ENCODE data around the gene SUGCT. TPM values are rescaled to one million over a fixed set of nuclear protein-coding genes. Genes with fewer than 3 reads are reported as not detected.

The SUGCT gene
- total RNA-seq, 1 donor from 2014 or later = 9.9 TPM

- DNase-seq = no peak
Observed at GRCh38 chr7:40694026-40694809, 559.4 kb downstream of the SUGCT start.

GRCh38 chr7:40694991-40695390 is 560.2 kb downstream of the SUGCT start:
- no peak for DNase-seq

DNA sequence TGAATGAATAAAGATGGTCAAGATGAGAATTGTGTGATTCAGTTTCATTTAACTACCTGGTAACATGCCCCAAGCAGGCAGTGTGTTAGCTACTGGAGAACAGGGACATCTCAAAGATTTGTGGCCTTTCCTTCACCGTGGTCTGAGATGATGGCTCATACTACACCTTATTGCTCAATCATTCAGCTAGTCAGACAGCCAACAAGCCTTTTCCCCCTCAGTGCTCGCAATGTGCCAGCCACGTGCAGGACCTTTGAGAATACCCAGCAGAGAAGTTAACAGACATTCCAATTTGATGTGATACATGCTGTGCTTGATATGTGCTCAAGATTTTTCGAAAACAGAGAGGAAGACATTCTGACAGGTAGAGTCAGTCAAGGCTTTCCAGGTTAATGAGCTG is 562.8 kb downstream of the SUGCT start:
- no peak for DNase-seq

- DNase-seq = no peak
Observed at GRCh38 chr7:40698214-40698920, 563.6 kb downstream of the SUGCT start.

- DNase-seq = no peak
Observed at GRCh38 chr7:40698921-40699260, 564.1 kb downstream of the SUGCT start.

- no peak for DNase-seq
Observed at GRCh38 chr7:40700653-40701421, 566.0 kb downstream of the SUGCT start.

DNA sequence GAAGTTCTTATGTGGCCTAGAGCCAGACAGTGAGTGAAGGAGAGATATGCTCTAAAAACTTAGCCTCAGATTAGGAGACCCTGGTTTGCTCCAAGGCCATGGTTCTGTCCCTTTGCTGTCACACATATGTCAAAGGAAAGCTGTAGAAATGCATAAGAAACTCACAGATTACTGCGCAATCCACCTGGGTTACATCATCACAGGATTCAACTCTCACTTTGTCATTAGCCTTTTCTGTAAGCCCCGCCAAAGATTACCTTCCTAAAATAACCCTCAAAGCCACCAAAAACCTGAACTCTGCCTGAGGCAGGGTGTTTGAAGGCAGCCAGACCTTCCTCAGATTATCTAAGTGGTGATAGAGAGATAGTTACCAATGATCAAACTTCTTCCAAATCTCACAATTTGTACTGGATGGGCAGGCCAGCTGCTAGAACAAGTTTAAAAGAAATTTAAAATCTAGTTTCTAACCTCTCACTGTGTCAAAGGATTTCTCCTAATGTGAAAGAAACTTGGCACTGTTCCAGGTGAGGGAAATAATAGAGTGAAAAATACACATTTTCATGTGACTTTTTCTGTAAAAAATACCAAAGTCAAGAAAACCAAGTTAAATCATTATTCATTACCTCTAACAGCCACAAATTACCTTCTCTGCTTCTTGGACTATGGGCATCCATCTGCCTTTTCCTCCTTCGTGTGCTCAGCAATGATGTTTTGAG is 567.2 kb downstream of the SUGCT start:
- peak; percentile 11 for DNase-seq

- DNase-seq = no peak
Observed at GRCh38 chr7:40704172-40704571, 569.4 kb downstream of the SUGCT start.

GRCh38 chr7:40706829-40707228 is 572.0 kb downstream of the SUGCT start:
- DNase-seq = no peak

- no peak for DNase-seq
Observed at GRCh38 chr7:40709062-40709964, 574.5 kb downstream of the SUGCT start.

GRCh38 chr7:40711706-40712105 is 576.9 kb downstream of the SUGCT start:
- no peak for DNase-seq

DNA sequence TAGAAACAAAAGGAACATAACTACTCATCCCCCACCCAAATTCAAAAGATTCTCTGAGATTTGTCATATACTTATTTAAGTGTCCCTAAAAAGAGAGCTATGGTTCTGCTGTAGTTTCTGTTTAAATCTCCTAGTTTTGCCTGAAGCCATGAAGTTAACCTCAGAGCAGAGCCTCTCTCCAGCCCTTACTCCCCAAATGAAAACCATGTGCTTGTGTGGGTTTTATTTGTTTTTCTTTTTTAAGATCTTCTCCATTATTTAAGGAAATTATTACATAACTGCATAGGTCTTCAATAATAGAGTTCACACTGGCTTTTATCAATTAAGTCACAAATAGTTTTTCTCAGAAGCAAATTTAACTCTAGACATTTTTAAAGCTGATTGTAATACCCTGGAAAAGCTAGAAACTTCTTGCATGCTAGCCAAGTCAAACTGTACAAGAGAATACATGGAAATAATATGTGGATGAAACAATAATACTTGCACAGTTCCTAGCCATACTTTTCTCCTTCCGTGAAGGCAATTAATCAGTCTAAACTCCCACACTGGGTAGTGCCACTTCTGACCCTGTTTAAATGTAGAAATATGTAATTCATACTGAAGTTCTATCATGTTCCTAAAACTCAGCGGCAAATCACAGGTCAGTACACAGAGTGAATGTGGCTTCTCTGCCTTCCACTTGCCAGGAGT is 579.7 kb downstream of the SUGCT start:
- peak; percentile 25 for DNase-seq

GRCh38 chr7:40715053-40715430 is 580.2 kb downstream of the SUGCT start:
- no peak for DNase-seq

DNA sequence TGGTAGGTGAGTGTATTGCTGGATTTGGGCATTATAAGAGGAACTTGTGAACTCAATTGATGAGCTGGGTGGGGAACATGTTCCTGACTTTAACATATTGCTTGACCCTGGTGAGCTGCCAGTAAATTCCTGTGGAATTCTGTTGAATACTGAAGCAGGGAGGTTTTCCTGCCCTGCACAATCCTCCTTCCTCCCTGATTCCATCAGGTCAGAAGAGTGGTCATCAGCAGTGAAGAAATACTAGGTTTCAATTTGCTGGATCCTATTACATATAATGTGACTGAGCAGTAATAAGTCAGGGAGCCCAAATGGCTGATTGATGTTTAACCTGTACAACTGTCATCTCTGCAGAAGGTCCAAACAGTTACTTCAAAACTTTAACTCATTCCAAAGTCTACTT is 581.2 kb downstream of the SUGCT start:
- no peak for DNase-seq

- peak; percentile 25 for DNase-seq
Observed at GRCh38 chr7:40717242-40717641, 582.4 kb downstream of the SUGCT start.

DNA sequence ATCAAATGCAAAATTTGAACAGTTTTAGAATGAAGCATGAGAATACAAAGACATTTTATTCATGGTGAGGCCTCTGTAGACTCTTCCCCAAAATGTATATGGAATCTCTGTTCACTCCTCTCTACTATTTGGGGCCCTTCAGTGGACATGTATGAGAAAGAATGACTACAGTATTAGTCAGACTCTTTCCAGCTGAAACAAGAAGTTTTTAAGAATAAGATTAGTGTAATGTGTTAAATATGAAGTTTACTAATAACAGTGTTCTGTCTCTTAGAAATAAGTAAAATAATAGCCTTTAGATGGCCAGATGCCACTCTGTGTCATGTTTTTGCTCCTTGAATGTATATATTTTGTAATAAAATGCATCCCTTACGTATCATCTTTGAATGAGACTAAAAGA is 585.6 kb downstream of the SUGCT start:
- DNase-seq = no peak

DNA sequence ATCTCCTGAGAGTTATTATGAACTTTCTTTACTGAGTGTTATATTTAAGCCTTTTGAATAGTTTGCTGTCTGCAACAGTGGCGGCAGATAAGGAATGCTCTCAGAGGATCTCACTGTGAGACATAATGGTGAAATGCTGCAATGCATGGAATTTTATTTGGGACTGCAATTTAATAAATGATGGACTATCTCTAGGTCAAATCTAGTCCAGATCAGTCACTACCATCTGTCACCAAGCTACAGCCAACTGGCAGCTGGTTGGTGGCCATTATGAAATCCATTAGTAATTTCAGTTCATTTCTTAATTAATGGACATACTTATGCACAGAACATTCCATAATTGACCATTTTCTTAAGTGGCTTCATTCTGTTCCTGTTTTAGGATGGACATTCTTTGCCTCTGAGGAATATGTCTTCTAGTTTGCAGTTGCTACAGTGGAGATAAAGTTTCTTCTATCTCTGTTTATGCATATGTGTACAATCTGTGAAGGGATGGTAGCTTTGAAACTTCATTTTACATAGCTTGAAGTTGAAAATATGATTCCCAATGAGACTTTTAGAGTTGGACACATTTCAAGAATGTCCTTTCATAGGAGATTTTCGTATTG is 586.6 kb downstream of the SUGCT start:
- DNase-seq = no peak

GRCh38 chr7:40722242-40722641 is 587.4 kb downstream of the SUGCT start:
- DNase-seq = no peak

GRCh38 chr7:40723829-40724228 is 589.0 kb downstream of the SUGCT start:
- peak; percentile 26 for DNase-seq

GRCh38 chr7:40726559-40726958 is 591.8 kb downstream of the SUGCT start:
- no peak for DNase-seq
